RKO (cell line): ENCODE data around the gene ITPKB.
"Not testable (repeated sequence)": the region's sequence is repeated elsewhere in the genome, so short reads cannot be mapped to it uniquely, and the experiment has no call there.

Experiments used
- DNase-seq: peaks from one replicate; pipeline ENCODE4 v3.0.0-alpha.2; 2016; ENCODE audit warnings: low spot score

Gene ITPKB

DNA sequence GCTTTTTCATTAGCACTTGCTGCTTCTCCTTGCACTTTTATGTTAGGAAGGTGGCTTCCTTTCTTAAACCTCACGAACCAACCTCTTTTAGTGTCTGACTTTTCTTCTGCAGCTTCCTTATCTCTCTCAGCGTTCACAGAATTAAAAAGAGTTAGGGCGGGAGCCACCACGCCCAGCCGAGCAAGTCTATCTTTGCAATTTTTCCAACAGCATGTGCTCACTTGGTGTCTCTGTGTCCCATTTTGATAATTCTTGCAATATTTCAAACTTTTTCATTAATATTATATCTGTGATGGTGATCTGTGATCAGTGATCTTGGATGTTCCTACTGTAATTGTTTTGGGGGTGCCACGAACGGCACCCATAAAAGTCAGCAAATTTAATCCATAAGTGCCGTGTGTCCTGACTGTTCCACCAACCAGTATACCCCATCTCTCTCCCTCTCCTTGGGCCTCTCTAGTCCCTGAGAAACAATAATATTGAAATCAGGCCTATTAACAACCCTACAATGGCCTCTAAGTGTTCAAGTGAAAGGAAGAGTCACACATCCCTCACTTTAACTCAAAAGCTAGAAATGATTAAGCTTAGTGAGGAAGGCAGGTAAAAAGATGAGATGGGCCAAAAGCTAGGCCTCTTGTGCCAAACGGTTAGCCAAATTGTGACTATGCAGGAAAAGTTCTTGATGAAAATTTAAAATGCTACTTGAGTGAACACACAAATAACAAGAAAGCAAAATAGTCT, 15.9 kb upstream of the ITPKB start:
- DNase-seq, result no peak

DNA sequence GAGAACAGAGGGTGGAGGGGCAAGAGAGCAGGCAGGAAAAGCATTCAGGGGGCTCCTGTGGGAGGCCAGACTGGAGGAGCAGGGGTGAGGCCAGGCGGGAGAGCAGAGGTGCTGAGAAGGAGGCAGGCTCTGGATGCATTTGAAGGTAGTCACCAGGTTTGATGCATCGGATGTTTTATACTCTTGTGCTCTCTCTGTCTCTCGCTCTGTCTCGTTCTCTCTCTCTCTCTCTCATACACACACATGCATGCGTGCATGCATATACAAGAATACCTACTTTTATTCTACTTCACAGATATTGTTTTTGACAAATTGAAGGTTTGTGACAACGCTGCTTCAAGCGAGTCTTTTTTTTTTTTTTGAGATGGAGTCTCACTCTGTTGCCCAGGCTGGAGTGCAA, 15.0 kb upstream of the ITPKB start:
- DNase-seq, result no peak

DNA sequence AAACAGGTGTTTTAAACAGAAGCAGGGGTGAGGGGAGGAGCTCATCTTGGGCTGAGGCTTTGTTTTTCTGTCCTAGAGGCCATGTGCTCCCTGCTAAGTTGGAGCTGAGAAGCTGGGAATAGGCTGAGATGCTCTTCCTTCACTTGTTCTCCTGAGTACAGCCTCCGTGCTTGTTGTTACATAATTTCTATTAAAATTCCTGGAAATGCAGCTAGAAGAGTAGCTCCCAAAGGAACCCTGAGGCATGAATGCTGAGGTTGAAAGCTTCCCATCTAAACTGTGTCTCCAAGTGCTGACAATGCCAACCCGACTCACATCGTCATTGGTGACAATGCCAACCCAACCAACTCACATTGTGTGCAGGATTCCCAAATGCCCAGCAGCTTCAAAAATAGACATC, 12.6 kb upstream of the ITPKB start:
- DNase-seq, result no peak

DNA sequence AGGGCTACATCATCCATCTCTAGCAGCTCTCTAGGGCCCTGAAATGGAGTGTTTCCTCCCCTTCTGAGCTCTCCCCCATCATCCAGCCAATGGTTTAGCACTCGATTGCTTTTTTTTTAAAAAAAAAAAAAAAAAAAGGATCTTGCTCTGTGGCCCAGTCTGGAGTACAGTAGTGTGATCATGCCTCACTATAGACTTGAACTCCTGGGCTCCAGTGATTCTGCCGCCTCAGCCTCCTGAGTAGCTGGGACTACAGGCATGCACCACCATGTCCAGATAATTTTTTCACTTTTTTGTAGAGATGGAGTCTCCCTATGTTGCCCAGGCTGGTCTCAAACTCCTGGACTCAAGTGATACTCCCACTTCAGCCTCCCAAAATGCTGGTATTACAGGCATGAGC, 12.1 kb upstream of the ITPKB start:
- DNase-seq, result no peak

DNA sequence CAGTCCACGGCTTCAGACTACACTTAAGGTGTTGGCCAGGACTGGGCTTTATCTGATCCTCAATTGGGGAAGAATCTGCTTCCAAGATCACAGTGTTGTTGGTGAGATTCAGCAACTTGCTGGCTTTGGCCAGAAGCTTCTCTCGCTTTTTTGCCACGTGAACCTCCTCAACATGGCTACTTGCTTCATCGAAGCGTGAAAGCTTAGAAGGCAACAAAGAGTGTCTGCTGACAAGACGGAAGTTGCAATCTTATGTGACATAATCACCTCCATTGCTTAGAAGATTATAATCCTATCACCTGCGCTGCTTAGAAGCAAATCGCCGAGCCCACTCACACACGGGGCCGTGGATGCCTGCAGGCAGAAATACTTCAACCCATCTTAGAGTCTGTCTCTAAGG, 10.4 kb upstream of the ITPKB start:
- no peak for DNase-seq

DNA sequence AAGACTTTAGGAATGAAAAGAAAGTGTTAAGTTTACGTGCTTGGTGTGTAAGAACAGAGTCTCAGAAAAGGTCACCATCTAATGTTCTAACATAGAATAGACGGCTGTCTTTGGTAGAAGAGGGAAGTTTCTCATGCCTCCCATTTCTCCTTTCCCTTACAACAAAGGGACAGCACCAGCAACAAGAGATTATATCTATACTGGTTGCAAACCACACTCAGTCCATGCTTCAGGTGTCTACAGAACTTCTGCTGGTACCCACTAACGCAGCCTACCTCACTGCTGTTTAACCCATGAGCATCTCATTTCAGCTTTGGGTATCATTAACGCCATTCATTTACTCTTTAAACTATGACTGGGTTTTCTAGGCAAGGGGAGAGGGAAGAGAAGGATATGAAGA, 9.2 kb upstream of the ITPKB start:
- no peak for DNase-seq

DNA sequence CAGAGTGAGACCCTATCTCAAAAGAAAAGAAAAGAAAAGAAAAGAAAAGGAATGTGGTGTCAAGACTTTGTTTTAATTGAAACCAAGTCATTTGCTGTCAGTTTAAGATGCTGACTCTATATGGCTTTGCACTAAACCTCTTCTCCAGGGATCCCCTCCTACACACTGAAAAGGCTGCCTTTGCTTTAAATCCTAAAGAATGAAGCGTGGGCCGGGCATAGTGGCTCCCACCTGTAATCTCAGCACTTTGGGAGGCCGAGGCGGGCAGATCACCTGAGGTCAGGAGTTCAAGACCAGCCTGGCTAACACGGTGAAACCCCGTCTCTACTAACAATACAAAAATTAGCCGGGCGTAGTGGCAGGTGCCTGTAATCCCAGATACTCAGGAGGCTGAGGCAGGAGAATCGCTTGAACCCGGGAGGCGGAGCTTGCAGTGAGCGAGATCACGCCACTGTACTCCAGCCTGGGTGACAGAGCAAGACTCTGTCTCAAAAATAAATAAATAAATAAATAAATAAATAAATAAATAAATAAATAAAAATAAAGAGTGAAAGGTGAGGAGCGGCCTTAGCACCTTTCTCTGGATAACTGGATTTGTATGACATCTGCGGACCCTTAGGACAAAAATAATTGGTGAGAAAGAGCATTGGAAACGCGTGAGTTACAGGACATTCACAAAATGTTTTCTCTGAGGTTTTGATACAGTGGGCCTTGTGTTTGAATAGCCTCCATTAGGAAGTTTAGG, 8.6 kb upstream of the ITPKB start:
- DNase-seq, result not testable (repeated sequence)

DNA sequence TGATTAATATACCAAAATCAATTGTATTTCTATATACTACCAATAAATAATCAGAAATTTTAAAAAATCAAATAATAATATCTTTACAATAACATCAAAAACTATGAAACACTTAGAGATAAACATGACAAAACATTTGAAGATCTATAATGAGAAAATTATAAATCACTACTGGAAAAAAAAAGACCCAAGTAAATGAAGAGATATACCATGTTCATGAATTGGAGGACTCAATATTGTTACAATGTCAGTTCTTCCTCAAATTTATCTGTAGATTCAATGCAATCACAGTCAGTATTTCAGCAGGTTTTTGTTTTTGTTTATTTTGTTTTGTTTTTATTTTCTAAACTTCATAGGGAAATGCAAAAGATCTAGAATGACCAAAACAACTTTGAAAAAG, 4.2 kb upstream of the ITPKB start:
- no peak for DNase-seq

DNA sequence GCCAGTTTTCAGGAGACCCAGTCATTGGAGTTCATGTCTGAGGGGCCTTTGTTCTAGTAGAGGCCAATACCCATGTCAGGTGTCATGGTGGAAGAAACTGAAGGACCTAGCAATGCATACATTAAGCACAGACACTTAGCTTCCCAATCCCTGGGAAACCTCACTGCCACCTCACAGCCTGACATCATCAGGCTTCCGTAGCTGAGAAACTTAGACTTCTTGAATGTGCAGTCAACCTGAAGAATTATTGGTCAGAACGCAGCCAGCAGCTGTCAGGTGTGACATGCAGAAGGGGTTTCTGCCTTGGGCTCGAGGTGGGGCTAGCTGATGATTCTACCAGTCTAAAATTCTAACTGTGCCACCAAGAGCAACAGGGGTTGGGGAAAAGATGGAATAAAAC, 1.9 kb upstream of the ITPKB start:
- no peak for DNase-seq

DNA sequence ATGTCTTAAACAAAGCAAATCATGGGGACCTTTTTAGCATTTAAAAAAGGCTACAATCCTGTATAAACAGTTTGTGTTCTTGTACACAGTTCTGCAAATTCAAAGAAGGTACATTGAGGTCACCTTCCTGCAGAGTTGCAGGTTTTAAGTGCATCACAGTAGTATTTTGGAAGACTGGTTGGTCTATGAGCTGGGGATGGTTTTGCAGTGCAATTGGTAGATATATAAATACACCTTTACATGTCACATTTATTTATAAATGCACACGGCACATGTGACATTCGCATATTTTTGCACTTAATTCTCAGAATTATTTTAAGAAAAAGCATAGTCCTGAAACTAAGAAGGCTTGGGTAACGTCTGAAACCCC, 599 bp upstream of the ITPKB start:
- DNase-seq, result no peak

DNA sequence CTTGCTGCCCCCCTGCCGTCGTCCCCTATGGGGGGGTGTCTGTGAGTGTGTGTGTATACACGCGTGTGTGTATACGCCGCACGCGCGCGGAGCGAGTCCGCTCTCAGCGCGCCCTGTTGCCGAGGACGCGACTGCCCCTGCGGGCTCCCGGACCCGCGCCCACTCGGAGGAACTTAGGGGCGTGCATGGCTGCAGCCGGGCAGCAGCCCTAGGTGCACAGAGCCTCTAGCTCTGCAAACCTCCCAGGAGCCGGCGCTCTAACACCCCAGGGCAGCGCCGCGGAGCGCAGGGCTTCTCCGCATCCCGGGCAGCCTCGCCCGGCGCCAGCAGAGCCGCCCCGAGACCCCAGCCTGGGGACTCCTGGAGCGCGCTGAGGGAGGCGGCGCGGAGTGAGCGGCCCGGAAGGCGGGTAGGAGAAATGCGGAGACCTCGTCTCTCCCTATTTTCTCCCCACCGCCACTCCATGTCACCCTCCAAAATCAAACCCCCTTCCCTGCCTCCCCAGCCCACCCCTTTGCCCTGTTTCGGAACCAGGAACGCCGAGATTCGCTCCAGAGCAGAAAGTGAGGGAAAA, 574 bp downstream of the ITPKB start:
- DNase-seq, result peak; percentile 52

DNA sequence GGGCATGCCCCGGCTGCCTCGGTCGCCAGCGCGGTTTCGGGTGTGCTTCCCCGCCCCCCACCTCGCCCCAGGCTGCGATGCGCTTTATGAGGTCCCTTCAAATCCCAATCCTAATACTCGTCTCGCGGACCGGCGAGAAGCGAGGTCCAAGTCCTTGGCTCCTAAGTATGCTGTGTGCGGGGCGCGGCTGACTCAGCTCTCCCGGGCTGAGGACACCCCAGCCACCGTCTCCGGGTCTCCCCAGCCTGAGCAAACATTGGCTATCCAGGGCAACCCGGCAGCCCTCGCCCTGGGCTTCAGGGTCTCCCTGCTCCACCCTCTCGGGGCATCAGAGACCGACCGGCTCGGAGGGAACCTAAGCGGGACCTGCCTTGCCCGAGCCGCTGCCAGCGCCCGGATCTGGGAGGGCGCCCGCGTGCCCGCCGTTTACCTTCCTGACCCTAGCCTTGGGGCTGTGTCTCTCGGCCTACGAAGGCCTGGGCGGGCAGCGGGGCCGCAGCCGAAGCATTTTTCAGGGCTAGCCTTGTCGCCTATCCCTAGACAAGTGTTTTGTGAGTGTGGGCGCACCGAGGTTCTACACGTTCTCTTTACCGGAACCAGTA, 1.2 kb downstream of the ITPKB start:
- peak; percentile 74 for DNase-seq

DNA sequence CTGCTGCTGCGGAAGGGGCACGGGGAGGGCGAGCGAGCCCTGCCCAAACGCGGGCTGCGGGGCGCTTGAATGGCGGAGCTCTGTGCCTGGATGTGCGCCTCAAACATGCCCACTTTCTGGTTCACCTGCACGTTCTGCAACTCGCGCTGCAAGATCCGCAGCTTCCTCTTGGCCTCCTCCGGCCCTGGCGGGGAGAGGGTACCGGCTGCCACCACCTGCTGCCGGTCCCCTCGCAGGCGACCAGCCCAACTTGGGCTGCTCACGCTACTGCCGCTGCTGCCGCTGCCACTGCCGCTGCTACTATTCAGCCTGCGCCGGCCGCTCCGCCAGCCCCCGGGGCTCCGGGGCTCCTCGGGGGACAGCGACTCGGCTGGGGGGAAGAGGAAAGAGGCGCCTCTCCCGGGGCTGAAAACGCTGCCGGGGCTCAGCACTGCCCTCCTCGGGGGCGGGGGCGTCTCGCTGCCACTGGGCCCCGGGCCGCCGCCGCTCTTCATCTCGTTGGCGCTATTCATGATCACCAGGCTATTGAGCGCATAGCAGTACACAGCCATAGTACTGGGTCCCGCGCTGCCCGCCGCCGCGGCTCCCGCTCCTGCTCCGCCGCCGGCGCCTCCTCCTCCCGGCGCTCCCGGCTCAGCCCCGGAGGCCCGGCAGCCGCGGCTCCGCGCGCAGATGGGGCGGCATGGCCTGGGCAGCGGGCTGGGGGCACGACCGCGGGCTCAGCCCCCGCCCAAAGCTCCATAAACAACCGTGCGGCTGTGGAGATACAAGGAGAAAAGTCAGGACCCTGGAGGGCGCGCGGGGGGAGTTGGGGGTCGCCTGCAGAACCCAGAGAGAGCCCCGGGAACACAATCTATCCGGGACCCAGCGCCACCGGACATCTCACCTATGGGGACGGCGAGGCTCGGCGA, 1.9 kb downstream of the ITPKB start:
- no peak for DNase-seq

DNA sequence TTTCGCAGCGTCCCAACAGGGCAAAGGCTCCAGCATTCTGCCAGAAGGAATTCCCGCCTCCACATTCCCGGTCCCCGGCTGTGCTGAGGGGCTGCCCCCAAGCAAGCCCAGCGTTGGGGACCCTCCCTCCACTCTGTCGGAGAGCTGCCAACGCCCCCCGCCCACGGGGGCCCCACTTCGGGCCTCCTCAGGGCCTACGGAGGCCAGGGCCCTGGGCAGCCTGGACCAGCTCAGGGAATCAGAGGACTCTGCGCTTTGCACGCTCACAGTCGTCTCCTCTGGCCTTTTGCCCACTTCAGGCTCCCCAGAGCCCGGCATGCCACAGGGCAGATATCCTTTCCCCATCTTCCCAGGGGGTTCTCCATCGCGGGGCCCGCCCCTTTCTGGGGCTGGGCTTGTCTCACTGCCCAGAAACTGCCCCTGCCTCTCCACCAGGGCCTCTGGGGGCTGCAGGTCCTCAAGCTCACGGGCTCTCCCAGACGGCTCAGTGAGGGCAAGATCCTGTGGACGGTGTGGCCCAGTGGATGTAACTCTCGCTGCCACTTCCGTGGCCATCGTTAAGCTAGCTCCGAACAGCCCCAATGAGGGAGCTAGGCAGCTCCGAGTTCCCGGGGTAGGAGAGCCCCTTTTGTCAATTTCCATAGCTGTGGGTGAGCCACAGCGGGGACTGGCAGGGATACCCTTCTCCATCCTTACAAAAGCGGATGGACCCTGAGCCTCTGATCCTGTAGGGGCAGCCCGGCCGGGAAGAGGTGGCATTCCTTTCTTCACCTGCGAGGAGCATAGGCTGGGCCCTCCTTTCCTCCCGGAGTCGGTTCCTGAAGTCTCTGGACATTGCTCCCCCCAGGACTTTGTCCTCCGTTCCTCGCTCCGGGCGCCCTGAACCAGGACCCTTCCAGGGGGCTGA, 2.8 kb downstream of the ITPKB start:
- DNase-seq, result no peak

DNA sequence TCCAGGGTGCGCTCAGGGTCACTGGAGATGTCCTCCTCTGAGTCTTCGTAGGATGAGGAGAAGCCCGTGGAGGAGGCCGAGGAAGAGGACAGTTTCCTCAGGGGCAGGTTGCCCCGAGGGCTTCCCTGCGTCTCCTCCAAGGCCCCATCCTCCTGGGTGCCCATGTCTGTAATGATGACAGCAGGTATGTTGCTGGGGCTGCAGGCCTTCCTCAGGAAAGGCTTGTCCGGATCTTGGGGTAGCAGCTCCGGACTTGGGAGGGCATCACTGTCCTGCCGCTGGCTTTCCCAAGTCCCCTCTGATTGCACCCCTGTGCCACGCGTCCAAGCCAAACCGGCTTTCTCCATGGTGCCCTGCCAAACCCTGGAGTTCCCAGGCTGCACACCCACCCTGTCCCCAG, 3.5 kb downstream of the ITPKB start:
- DNase-seq, result no peak

DNA sequence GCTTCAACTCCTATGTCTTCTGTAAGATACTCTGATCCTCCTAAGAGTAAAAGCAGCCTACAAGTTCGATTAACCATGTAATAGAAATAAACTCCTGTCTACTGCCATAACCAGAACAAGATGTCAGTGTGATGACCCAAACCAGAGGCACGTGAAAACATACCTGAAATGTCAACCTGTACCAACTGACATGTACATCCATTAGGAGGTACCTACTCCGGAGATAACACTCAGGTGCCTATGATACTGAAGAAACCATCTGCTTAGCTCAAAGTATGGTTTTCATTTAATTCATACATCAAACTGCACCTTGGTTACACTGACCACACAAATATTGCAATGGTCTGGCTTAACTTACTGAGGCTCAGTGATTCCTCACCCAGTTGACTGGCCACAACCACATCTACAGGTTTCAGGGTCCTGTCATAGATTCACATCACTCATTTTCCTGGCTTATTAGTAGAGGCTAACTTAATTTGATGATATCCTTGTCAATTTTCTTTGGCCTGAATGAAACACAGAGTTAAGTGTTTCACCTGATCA, 4.4 kb downstream of the ITPKB start:
- no peak for DNase-seq

DNA sequence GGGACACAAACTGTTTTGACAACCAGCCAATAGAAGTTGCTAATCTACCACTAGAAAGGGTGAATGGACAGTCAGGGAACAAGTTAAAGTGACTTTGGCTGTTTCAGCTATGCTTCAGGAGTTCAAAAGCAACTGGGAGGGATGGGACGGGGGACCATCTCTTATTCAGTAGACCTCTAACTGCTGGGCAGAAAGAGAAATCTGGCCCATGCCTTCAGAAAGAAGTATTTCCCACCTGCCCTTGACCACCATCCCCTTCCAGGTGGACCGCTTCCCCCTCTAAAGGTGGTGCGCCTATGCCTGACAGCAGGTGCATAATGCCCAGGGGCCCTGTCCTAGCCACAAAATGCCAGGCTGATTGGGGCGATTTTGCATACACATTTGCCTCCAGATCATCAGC, 5.2 kb downstream of the ITPKB start:
- DNase-seq, result no peak

DNA sequence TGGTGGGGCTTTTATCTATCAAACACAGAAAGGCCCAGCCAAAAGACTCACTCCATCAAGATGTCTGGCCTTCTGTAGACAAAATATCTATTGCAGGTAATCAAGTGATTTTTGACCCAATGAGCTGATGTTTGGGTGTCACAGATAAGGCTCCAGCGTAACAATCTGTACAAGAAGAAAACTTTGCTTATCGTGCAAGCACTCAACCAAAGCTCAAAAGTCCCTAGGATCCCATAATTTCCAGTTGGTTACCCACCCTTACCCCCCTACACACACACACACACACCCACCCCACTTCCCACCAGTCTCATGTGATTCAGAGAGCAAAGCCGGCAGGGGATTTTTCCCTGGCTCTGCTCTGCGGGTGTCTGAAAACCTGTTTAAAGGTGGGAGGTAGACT, 5.8 kb downstream of the ITPKB start:
- DNase-seq, result no peak

DNA sequence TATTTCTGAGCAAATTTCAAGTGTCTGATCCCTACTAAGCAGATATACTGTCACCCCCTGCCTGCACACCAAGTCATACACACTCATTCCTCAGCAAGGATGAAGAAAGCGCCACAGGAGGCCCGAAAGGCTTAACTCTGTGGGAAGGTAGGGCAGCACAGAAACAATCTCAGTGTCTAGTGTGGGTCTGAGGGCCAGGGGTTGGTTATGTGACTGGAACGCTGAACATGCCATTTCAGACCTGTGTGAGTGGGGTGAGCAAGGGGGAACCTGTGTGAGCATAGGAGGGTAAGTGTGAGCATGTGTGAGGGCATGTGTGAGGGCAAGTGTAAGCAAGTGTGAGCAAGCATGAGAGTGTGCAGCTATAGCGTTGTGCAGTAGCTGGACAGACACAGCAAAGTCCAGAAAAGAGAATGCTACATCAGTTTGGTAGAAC, 6.2 kb downstream of the ITPKB start:
- DNase-seq, result no peak

DNA sequence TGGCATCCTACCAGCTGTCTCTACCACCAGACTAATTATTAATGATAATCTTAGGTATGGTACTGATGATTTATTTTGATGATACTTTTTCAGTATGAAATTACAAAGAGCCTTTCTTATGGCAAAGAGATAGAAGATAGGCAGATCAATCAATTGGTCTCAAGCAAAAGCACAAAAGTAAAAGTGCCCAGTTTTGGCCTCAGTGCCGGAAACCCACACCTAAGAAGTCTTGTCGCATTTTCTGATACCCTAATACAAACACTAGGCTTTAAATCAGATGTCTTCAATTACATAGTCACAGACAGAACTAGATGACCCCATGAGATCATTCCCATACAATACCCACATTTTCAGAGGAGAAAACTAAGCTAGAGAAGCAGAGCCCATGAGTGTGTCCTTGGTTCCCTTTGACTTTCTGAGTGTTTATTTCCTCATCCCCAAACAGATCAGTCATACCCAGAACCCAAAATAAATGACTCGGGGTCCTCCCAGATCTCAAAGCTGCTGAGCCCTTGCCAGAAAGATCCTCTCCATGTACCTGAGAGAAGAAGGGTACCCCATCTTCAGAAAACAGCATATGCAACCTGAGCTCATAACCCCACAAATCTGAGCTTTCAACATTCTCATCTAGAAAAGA, 7.7 kb downstream of the ITPKB start:
- DNase-seq, result no peak
